GM18499 (cell line): Measurements from ENCODE around the gene FHAD1.

Experiments used
- ATAC-seq: cut with Tn5 transposase; IDR thresholded peaks from one replicate; pipeline ENCODE4 v1.9.1; 2021; ENCODE audit warnings: moderate number of reproducible peaks; ENCODE audit not compliant: insufficient read depth, unreplicated experiment

The FHAD1 gene

DNA sequence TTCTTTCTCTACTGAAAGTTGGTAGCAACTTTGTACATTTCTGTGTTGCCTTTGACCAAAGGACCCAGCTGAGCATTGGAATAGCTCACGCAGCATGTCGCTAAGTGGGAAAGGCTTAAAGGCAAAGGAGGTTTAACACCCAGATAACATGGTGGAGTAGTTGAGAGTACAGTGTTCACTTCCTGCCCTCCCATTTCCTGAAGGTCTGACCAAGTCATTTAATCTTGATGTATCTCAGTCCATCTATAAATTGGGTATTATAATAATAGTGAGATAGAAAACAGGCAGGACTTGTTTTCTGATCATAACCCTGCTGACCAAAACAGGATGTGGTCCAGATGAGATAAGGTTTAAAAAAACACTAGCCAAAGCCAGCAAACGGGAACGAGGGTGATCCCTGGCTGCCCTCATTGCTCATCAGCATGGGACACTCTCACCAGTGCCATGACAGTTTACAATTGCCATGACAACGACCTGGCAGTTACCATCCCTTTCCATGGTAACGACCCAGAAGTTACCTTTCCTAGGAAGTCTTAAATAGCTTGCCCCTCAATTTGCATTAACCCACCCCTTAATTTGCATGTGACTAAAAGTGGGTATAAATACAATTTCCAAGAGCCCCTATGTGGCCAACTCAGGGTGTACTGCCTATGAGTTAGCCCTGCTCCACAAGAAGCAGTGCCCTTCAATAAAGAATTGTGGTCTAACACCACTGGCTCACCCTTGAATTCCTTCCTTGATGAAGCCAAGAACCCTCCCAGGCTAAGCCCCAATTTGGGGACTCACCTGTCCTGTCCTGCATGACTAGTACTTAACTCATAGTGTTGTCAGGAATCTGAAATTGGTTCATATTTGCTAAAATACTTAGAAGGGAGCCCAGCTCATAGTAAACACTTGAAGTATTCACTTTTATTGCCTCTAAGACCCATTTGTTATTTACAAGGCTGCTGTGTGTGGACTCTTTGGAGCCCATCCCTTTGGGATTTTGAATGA, 28.4 kb upstream of the FHAD1 start:
- ATAC-seq = no peak

GRCh38 chr1:15219280-15220023, 27.6 kb upstream of the FHAD1 start:
- ATAC-seq = no peak

GRCh38 chr1:15220024-15220392, 27.0 kb upstream of the FHAD1 start:
- ATAC-seq = no peak

GRCh38 chr1:15220825-15221431, 26.1 kb upstream of the FHAD1 start:
- no peak for ATAC-seq

GRCh38 chr1:15222653-15223303, 24.2 kb upstream of the FHAD1 start:
- ATAC-seq = no peak

GRCh38 chr1:15224259-15224869, 22.7 kb upstream of the FHAD1 start:
- no peak for ATAC-seq

DNA sequence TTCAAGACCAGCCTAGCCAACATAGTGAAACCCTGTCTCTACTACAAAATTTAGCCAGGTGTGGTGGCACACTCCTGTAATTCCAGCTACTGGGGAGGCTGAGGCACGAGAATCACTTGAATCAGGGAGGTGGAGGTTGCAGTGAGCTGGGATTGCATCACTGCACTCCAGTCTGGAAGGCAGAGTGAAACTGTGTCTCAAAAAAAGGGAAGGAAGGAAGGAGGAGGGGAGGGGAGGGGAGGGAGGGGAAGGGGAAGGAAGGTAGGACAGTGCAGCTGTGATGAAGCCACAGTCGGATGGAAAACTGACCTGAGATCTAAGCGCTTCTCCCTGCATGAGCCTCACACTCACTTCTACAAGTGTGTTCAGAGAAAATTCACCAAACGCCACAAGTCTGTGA, 22.0 kb upstream of the FHAD1 start:
- no peak for ATAC-seq

DNA sequence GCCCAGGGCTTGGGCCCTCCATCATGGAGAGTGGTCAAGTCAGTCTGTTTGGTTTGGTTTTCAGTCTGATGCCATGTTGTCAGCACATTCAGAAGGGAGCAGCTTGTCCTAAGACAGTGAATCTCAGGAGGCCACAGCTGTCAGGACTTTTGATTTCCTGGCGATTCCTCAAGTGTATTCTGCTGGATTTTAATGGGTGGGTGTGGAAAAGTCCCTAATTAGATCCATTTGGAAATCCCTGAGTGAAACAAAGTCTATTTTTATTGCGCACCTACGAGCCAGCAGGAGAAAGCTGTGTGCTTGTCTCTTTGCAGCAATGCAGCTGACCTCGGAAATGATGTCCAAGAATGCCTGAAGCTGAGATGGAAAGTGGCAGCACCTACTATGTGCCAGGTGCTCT, 21.6 kb upstream of the FHAD1 start:
- ATAC-seq = no peak

- ATAC-seq = no peak
Measured at GRCh38 chr1:15226388-15227255, 20.4 kb upstream of the FHAD1 start.

DNA sequence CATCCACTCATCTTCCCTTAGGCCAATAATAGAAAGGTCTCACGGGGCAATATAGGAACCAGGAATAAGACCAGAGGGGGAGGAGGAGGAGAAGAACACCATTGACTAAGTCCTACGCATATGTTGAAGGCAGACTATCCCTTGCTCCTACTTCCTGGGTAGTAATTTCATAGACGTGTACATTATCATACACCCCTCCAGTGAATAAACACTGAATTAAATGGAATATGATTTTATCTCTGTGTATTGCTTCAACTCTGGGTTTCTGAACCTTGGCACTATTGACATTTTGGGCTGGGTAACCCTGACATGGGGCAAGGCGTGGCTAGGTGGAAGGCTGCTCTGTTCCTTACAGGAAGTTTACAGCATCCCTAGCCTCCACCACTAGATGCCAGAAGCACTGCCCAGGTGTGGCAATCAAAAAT, 17.3 kb upstream of the FHAD1 start:
- no peak for ATAC-seq

GRCh38 chr1:15231714-15232201, 15.3 kb upstream of the FHAD1 start:
- ATAC-seq = peak; percentile 95

DNA sequence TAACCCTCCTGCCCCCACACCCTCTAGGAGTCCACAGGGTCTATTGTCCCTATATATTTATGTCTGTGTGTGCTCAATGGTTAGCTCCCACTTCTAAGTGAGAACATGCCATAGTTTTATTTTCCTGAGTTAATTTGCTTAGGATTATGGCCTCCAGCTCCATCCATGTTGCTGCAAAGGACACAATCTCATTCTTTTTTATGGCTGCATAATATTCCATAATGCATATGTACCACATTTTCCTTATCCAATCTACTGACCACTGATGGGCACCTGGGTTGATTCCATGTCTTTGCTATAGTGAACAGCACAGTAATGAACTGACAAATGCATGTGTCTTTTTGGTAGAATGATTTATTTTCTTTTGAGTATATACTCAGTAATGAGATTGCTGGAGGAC, 13.3 kb upstream of the FHAD1 start:
- no peak for ATAC-seq

DNA sequence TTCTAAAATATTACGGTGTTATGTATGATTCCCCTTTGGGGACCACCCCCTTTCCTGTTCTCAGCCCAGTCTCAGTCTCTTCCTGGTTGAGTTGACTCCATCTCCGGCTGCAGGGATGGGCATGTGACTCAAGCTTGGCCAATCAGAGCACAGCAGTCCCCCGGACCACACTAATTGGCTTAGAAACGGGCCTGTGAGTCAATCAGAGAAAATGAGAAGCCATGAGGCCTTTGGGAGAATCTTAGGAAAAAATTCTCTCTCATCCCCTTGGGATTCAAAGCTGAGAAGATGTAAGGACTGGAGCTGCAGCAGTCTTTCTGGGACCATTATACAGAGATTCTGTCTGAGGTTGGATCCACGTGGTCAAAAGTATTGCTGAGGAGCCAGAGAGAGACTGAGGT, 10.7 kb upstream of the FHAD1 start:
- no peak for ATAC-seq

GRCh38 chr1:15236746-15237145, 10.3 kb upstream of the FHAD1 start:
- no peak for ATAC-seq

GRCh38 chr1:15238789-15239188, 8.2 kb upstream of the FHAD1 start:
- ATAC-seq = no peak

GRCh38 chr1:15242766-15243165, 4.3 kb upstream of the FHAD1 start:
- no peak for ATAC-seq

DNA sequence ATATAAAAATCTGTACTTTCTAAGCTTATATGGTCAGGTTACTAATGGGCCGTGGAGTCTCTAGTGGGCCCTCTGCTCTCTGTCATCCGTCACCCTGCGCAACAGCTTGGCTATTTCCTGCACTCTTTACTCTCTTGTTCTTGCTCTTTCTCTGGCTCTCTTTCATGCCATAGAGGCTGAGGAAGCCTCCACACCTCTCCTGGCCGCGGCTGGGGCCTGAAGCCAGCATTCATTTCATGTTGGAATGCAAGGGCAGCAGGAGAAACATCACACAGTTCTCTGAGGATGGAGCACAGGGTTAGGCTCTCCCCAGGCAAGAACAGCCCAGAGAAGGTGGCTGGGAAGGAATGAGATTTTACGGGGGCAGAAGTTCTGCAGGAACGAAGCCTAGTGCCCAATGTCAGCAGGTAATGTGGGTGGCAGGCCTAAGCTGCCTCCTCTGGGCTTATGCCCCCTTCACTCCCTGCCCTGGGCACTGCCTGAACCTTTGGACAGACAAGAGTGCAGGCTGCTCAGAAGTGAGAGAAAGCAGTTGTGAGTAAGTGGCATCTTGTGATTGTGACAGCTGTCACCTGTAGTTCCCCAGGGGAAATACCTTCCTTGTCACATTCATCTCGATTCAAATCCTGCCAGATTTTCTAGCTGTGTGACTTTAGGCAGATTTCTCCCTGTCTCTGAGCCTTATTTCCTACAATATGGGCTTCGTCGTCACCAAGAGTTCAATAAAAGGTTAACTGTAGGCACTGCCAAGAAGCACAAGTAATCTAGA, 3.6 kb upstream of the FHAD1 start:
- no peak for ATAC-seq

- ATAC-seq = no peak
Measured at GRCh38 chr1:15244813-15245212, 2.2 kb upstream of the FHAD1 start.
